Measurements from ENCODE around the gene TLK2.
"Not testable (repeated sequence)": the region's sequence is repeated elsewhere in the genome, so short reads cannot be mapped to it uniquely, and the experiment has no call there.

DNA sequence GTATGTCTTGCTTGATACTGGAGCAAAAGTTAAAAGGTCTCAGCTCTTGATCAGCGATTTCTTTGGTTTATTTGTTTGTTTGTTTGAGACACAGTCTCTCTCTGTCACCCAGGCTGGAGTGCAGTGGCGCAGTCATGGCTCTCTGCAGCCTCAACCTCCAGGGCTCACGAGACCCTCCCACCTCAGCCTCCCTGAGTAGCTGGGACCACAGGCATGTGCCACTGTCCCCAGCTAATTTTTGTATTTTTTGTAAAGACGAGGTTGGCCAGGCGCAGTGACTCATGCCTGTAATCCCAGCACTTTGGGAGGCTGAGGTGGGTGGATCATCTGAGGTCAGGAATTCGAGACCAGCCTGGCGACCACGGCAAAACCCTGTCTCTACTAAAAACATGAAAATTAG, 20.2 kb downstream of the TLK2 start:
- TF ChIP-seq, protein P1, sequence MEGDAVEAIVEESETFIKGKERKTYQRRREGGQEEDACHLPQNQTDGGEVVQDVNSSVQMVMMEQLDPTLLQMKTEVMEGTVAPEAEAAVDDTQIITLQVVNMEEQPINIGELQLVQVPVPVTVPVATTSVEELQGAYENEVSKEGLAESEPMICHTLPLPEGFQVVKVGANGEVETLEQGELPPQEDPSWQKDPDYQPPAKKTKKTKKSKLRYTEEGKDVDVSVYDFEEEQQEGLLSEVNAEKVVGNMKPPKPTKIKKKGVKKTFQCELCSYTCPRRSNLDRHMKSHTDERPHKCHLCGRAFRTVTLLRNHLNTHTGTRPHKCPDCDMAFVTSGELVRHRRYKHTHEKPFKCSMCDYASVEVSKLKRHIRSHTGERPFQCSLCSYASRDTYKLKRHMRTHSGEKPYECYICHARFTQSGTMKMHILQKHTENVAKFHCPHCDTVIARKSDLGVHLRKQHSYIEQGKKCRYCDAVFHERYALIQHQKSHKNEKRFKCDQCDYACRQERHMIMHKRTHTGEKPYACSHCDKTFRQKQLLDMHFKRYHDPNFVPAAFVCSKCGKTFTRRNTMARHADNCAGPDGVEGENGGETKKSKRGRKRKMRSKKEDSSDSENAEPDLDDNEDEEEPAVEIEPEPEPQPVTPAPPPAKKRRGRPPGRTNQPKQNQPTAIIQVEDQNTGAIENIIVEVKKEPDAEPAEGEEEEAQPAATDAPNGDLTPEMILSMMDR (IDR thresholded peaks at IDR 0.05), result not testable (repeated sequence)
- not testable (repeated sequence) for TF ChIP-seq POLR2A (IDR thresholded peaks at IDR 0.05)

All from thyroid gland (tissue), 4 donors.